Activated CD8-positive, alpha-beta memory T cell treated with anti-CD3 and anti-CD28 coated beads for 24 hours (primary cell): Measurements from ENCODE around the gene PLD6.
"Not testable (repeated sequence)": the region's sequence is repeated elsewhere in the genome, so short reads cannot be mapped to it uniquely, and the experiment has no call there.

Source experiments
- DNase-seq: peaks from one replicate; pipeline ENCODE4 v3.0.0-alpha.2; 2020

Gene PLD6

GRCh38 chr17:17172990-17173389 lies 33.1 kb downstream of the PLD6 start:
- DNase-seq: no peak

- no peak for DNase-seq
These were observed 33.9 kb downstream of the PLD6 start for GRCh38 chr17:17172001-17172939.

- no peak for DNase-seq
These were observed 34.9 kb downstream of the PLD6 start for GRCh38 chr17:17171186-17171585.

GRCh38 chr17:17170346-17170985 lies 35.7 kb downstream of the PLD6 start:
- DNase-seq: no peak

GRCh38 chr17:17169396-17169795 lies 36.7 kb downstream of the PLD6 start:
- DNase-seq: no peak

- DNase-seq: no peak
These were observed 37.7 kb downstream of the PLD6 start for GRCh38 chr17:17168401-17168800.

GRCh38 chr17:17167986-17168385 lies 38.1 kb downstream of the PLD6 start:
- DNase-seq: no peak

- no peak for DNase-seq
These were observed 38.8 kb downstream of the PLD6 start for GRCh38 chr17:17167356-17167755.

- no peak for DNase-seq
These were observed 39.7 kb downstream of the PLD6 start for GRCh38 chr17:17166446-17166845.

GRCh38 chr17:17165666-17166308 lies 40.3 kb downstream of the PLD6 start:
- no peak for DNase-seq

GRCh38 chr17:17164676-17165075 lies 41.5 kb downstream of the PLD6 start:
- no peak for DNase-seq

GRCh38 chr17:17164156-17164555 lies 42.0 kb downstream of the PLD6 start:
- DNase-seq: no peak

- no peak for DNase-seq
These were observed 44.4 kb downstream of the PLD6 start for GRCh38 chr17:17161759-17162158.

- DNase-seq: no peak
These were observed 45.0 kb downstream of the PLD6 start for GRCh38 chr17:17161121-17161520.

- DNase-seq: no peak
These were observed 46.6 kb downstream of the PLD6 start for GRCh38 chr17:17159571-17159970.

- not testable (repeated sequence) for DNase-seq
These were observed 47.6 kb downstream of the PLD6 start for GRCh38 chr17:17158506-17158905.

- no peak for DNase-seq
These were observed 49.1 kb downstream of the PLD6 start for GRCh38 chr17:17157041-17157440.

- no peak for DNase-seq
These were observed 49.6 kb downstream of the PLD6 start for GRCh38 chr17:17156511-17156910.

GRCh38 chr17:17156107-17156506 lies 50.0 kb downstream of the PLD6 start:
- no peak for DNase-seq

- no peak for DNase-seq
These were observed 50.6 kb downstream of the PLD6 start for GRCh38 chr17:17155568-17155967.

GRCh38 chr17:17154981-17155380 lies 51.2 kb downstream of the PLD6 start:
- DNase-seq: no peak

GRCh38 chr17:17154556-17154955 lies 51.6 kb downstream of the PLD6 start:
- no peak for DNase-seq

GRCh38 chr17:17153709-17154108 lies 52.4 kb downstream of the PLD6 start:
- no peak for DNase-seq

GRCh38 chr17:17153071-17153470 lies 53.1 kb downstream of the PLD6 start:
- no peak for DNase-seq
